ENCODE data around the gene B3GLCT. TPM values are rescaled to one million over a fixed set of nuclear protein-coding genes. Genes with fewer than 3 reads are reported as not detected.

B3GLCT gene
- total RNA-seq (2022; extraction: Qiagen RNA extraction; ENCODE audit: low read depth), result 3.3 to 5.4 TPM (median 5.1 TPM) in 5 replicates

GRCh38 chr13:31199849-31200636 lies at the start of gene B3GLCT:
Gene B3GLCT, plus strand, starts transcription at chr13:31199975. Its CDS starts 110 bp downstream, at chr13:31200085.

GRCh38 chr13:31161557-31162150 lies 38.1 kb upstream of the B3GLCT start, which contains the start of gene HSPH1:
Gene HSPH1, minus strand, starts transcription at chr13:31161904. Its CDS starts 322 bp downstream, at chr13:31161582.

Other genes with a start within 250 kb of the B3GLCT start
- 85.3 to 121 TPM (median 97.3 TPM) in 5 replicates for gene HSPH1, start 38.1 kb upstream of the B3GLCT start, total RNA-seq (2022; extraction: Qiagen RNA extraction; ENCODE audit: low read depth)